IPS-18a (cell line): ENCODE data around the gene GNAT2.

Experiments used
- H3K27ac ChIP-seq: one replicate; pipeline ENCODE4 v1.5.1; 2013; ENCODE audit warnings: low read length
- H3K27me3 ChIP-seq: one replicate; pipeline ENCODE4 v1.6.1; 2013; ENCODE audit warnings: mild to moderate bottlenecking, low read length; ENCODE audit not compliant: control insufficient read depth, insufficient read depth
- H3K36me3 ChIP-seq: one replicate; pipeline ENCODE4 v1.6.1; 2013; ENCODE audit warnings: low read depth, low read length; ENCODE audit not compliant: control insufficient read depth
- H3K4me1 ChIP-seq: one replicate; pipeline ENCODE4 v1.6.1; 2013; ENCODE audit warnings: low read depth, low read length; ENCODE audit not compliant: control insufficient read depth
- H3K4me3 ChIP-seq: one replicate; pipeline ENCODE4 v1.5.1; 2013; ENCODE audit warnings: low read length
- H3K9ac ChIP-seq: one replicate; pipeline ENCODE4 v1.6.1; 2013; ENCODE audit warnings: mild to moderate bottlenecking, low read length, moderate library complexity
- H3K9me3 ChIP-seq: one replicate; pipeline ENCODE4 v1.6.1; 2013; ENCODE audit warnings: low read depth, low read length; ENCODE audit not compliant: control insufficient read depth

The GNAT2 gene

DNA sequence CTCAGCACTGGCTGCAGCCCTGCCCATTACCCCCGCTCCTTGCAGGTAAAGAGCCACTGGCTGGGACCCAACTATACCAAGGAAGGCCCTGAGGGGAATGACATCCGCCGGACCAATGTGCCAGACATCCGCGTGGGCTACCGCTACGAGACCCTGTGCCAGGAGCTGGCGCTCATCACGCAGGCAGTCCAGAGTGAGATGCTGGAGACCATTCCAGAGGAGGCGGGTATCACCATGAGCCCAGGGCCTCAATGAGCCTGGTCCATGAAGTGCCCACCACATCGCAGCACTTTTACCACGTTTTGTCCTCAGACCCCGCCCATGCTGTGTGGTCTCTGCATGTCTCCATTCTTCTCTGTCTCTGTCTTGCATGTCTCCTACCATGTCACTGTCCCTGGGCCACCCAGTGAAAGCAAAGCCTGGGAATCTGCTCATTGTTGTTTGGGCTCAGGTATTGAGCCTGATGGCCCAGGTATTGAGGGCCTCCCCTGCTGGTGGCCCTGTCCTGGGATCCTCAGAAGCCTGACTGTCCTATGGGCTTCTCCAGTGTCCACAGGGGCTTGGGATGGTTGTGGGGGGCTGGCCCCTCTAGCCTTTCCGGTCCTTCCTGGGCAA lies 11.6 kb upstream of the GNAT2 start:
- Histone ChIP-seq H3K4me3 (no peak overlapping the region), H3K27ac (no peak overlapping the region), H3K9me3 (no peaks in the 10 kb centered on the region), H3K9ac (no peak overlapping the region), H3K4me1 (peaks cover 7% of the 10 kb centered on the region), H3K27me3 (no peaks in the 10 kb centered on the region), H3K36me3 (peaks cover 28% of the 10 kb centered on the region)

DNA sequence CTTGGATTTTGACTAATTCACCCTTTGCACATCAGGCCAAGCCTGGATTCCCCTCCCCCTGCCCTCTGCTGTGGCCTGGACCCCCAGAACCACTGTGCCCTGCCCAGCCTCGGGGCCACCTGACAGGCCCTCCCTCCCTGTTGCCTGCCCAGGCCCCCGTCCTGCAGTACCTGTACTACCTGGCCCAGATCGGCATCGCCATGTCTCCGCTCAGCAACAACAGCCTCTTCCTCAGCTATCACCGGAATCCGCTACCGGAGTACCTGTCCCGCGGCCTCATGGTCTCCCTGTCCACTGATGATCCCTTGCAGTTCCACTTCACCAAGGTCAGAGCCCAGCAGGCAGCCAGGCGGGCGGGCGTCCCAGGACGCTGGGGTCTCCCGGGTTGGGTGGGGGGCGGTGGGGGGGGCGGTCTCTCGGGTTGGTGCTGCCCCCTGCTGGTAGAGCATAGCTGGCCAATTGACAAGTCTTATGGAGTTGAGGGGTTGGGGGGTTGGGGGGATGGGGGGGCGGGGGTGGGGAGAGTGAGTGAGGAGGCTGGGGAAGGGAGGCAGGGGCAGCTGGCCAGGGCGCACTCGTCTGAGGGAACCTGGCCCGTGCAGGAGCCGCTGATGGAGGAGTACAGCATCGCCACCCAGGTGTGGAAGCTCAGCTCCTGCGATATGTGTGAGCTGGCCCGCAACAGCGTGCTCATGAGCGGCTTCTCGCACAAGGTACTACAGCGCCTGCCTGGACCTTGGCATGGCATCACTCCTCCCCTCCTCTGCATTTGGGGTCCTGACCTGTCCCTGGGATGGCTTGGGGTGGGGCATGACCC lies 10.9 kb upstream of the GNAT2 start:
- H3K9me3 ChIP-seq = no peaks in the 10 kb centered on the region
- H3K36me3 ChIP-seq = peaks cover 28% of the 10 kb centered on the region
- no peak overlapping the region for H3K27ac ChIP-seq
- H3K9ac ChIP-seq = no peak overlapping the region
- no peaks in the 10 kb centered on the region for H3K4me1 ChIP-seq
- H3K4me3 ChIP-seq = no peak overlapping the region
- H3K27me3 ChIP-seq = no peaks in the 10 kb centered on the region

DNA sequence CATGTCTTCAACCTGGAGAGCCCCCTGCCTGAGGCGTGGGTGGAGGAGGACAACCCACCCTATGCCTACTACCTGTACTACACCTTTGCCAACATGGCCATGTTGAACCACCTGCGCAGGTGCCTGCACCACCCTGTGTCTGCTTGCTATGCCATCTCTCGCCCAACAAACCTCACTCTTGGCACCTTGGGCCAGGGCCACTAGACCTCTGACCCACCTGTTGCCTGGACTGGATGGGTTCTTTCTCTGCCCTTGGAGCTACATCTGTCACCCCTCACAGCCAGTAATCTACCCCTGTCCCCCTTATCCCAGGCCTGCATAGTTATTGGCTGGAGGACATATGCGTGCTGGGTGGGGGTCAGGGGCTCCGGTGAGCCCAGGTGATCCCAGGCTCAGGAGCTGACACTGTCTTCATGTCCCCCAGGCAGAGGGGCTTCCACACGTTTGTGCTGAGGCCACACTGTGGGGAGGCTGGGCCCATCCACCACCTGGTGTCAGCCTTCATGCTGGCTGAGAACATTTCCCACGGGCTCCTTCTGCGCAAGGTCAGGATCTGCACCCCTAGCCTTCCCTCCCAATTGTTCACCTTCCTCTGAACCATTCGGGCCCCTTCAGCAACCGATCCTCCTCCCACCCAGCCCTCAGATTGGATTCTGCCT lies 10.1 kb upstream of the GNAT2 start:
- H3K9ac ChIP-seq = no peak overlapping the region
- no peaks in the 10 kb centered on the region for H3K9me3 ChIP-seq
- no peaks in the 10 kb centered on the region for H3K27me3 ChIP-seq
- no peak overlapping the region for H3K27ac ChIP-seq
- no peak overlapping the region for H3K4me3 ChIP-seq
- no peaks in the 10 kb centered on the region for H3K4me1 ChIP-seq
- peaks cover 28% of the 10 kb centered on the region for H3K36me3 ChIP-seq

DNA sequence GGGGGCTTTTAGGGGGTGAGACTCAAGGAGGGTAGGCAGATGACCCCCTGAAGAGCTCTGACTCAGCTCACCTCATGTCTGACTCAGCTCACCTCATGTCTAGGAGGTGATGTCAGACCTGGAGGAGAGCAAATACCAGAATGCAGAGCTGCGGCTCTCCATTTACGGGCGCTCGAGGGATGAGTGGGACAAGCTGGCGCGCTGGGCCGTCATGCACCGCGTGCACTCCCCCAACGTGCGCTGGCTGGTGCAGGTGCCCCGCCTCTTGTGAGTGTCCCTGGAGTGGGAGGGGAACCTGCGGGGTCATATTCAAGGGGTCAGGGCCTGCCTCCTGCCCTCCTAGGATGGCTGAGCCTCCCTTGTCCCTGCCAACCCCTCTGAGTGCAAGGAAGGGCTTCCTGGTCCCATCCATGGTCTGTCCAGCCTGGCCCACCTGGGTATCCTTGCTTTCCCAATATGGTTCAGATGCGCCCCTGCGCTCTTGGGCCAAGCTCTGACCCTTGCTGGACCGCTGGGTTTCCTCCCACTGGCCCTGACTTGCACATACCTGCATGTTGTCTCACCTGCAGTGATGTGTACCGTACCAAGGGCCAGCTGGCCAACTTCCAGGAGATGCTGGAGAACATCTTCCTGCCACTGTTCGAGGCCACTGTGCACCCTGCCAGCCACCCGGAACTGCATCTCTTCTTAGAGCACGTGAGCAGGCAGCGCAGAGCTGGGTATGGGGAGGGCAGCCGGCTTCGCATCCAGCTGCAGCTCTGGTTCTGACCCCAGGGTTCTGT lies 9.3 kb upstream of the GNAT2 start:
- Histone ChIP-seq H3K36me3 (peaks cover 28% of the 10 kb centered on the region), H3K9me3 (no peaks in the 10 kb centered on the region), H3K4me1 (no peaks in the 10 kb centered on the region), H3K4me3 (no peak overlapping the region), H3K9ac (no peak overlapping the region), H3K27me3 (no peaks in the 10 kb centered on the region), H3K27ac (no peak overlapping the region)

DNA sequence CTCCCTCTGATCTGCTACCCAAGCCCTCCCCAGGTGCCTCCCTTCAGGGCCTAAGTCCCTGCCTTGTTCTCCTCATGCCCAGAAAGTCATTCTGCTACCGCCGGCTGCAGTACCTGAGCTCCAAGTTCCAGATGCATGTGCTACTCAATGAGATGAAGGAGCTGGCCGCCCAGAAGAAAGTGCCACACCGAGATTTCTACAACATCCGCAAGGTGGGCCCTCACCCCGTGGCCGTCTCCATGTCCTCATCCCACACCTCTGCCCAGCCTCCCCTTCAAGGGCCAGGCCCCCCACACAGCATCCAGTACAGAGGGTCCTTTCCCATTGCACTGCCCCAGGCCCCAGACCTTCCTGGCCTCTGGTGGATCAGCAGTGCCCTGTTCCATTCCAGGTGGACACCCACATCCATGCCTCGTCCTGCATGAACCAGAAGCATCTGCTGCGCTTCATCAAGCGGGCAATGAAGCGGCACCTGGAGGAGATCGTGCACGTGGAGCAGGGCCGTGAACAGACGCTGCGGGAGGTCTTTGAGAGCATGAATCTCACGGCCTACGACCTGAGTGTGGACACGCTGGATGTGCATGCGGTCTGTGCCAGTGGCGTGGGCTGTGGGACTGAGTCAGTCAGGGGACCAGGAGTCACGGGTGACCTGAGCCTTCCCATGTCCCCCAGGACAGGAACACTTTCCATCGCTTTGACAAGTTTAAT lies 8.4 kb upstream of the GNAT2 start:
- no peaks in the 10 kb centered on the region for H3K4me1 ChIP-seq
- H3K4me3 ChIP-seq = no peak overlapping the region
- H3K27me3 ChIP-seq = no peaks in the 10 kb centered on the region
- H3K27ac ChIP-seq = no peak overlapping the region
- no peaks in the 10 kb centered on the region for H3K9me3 ChIP-seq
- H3K9ac ChIP-seq = no peak overlapping the region
- H3K36me3 ChIP-seq = peaks cover 28% of the 10 kb centered on the region

DNA sequence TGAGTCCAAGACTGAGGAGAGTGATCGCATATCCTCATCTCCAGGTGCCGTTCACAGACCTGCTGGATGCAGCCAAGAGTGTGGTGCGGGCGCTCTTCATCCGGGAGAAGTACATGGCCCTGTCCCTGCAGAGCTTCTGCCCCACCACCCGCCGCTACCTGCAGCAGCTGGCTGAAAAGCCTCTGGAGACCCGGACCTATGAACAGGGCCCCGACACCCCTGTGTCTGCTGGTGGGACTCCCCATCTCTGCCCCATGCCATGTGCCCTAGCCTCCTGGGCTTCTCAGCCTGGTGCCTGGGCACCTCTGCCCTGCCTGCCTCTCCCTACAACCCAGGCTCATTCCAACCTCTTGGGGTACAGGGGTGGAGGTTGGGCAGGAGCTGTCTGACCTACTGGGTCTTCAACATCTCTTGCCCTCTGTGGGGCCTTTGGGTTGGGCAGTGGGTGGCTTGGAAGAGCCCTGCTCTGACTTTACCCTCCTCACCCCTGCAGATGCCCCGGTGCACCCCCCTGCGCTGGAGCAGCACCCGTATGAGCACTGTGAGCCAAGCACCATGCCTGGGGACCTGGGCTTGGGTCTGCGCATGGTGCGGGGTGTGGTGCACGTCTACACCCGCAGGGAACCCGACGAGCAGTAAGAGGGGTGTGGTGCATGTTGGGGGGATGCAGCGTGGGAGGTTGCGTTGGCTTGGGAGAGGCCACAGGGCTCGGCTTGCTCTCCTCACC lies 7.4 kb upstream of the GNAT2 start:
- no peaks in the 10 kb centered on the region for H3K9me3 ChIP-seq
- H3K4me1 ChIP-seq = no peaks in the 10 kb centered on the region
- no peak overlapping the region for H3K4me3 ChIP-seq
- no peak overlapping the region for H3K27ac ChIP-seq
- no peak overlapping the region for H3K9ac ChIP-seq
- H3K36me3 ChIP-seq = peaks cover 28% of the 10 kb centered on the region
- H3K27me3 ChIP-seq = no peaks in the 10 kb centered on the region

DNA sequence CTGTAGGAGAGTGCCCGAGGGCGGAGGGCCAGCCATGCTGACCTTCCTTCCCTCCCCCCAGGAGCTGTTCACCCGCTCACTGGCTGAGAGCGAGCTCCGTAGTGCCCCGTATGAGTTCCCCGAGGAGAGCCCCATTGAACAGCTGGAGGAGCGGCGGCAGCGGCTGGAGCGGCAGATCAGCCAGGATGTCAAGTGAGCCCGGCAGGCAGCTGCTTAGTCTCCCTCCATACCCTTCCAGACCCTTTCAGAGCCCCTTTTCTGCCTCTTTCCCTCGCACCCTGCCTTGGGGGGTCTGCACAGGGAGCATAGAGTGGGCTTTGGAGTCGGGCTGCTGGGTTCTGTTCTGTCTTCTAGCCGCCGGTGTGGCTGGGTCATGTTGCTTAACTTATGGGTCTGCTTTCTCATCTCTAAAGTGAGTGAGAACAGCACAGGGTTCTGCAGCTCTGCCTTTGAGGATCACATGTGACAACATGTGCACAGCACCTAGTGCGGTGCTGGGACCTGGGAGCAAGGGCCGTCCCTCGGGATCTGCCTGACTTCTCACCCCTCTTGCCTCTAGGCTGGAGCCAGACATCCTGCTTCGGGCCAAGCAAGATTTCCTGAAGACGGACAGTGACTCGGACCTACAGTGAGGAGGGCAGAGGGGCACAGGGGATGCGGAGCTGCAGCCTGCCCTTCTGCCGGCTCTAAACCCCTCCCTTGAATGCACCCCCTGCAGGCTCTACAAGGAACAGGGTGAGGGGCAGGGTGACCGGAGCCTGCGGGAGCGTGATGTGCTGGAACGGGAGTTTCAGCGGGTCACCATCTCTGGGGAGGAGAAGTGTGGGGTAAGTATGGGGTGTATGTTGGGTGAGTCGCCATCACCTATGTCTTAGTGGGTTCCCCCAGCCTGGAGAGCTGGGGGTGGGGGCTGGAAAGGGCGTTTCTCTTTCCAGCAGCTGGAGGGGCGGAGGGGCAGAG lies 6.5 kb upstream of the GNAT2 start:
- H3K9ac ChIP-seq = no peak overlapping the region
- no peaks in the 10 kb centered on the region for H3K9me3 ChIP-seq
- no peaks in the 10 kb centered on the region for H3K27me3 ChIP-seq
- peaks cover 23% of the 10 kb centered on the region for H3K36me3 ChIP-seq
- no peaks in the 10 kb centered on the region for H3K4me1 ChIP-seq
- H3K27ac ChIP-seq = no peak overlapping the region
- no peak overlapping the region for H3K4me3 ChIP-seq

DNA sequence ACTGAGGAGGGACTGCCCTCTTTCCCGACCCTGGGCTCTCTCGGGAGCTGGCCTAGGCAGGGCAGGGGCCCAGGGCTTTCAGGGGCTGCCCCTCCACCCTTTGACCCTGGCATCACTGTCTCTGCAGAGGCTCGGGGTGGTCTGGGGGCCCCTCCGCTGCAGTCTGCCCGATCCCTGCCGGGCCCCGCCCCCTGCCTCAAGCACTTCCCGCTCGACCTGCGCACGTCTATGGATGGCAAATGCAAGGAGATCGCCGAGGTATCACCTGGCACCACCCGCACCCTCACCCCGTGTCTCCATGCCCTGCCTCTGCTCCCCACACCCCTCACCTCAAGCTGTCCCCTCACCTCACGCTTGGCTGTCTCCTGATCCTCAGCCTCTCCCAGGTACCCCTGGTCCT lies 5.8 kb upstream of the GNAT2 start:
- no peak overlapping the region for H3K9ac ChIP-seq
- no peaks in the 10 kb centered on the region for H3K27me3 ChIP-seq
- H3K27ac ChIP-seq = no peak overlapping the region
- H3K4me1 ChIP-seq = no peaks in the 10 kb centered on the region
- no peaks in the 10 kb centered on the region for H3K9me3 ChIP-seq
- H3K4me3 ChIP-seq = no peak overlapping the region
- H3K36me3 ChIP-seq = peaks cover 23% of the 10 kb centered on the region

DNA sequence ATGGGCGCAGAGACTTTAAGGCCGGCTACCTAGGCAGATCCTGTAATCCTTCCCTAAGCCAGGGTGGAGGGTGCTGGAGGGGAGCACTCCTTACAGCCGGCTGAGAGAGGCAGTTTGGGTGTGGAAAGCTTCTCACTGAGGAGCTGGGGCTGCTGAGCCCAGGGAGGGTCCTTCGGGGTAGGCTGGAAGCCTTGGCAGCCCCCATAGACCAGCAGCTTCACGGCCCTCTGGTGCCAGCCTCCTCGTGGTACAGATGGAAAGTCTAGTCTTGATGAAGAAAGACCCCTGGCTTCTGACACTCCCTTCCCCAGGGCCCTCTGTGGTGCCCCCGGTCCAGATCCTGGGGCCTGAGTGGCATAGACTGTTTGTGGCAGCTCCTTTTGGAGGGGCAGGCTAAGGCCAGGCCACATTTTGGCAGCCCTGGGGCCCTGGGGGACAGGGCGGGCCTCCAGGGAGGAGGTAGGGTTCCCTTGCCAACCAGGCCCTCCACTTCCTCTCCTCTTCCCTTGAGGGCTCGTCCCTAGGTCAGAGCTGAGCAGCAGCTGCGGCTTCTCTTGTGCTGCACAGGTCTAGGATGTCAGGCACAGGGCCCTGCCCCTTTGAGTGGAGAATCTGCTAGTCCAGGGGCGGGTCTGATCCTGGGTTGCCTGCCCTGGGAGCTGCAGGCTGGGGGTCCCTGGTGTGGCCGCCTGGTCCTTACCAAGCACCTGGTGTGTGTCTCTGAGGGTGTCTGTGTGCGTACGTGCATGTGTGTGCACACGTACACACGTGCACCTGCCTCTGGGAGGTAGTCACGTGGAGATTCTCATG lies 5.0 kb upstream of the GNAT2 start:
- Histone ChIP-seq H3K9ac (no peak overlapping the region), H3K36me3 (peaks cover 19% of the 10 kb centered on the region), H3K27me3 (no peaks in the 10 kb centered on the region), H3K9me3 (no peaks in the 10 kb centered on the region), H3K4me3 (no peak overlapping the region), H3K4me1 (no peaks in the 10 kb centered on the region), H3K27ac (no peak overlapping the region)
